GM12878 (cell line): Measurements from ENCODE around the gene HUNK. TPM values are rescaled to one million over a fixed set of nuclear protein-coding genes. Genes with fewer than 3 reads are reported as not detected.

Experiments
- ATAC-seq: fragments of 200-7000 bp; cut with Tn5 transposase; 3 replicates; pipeline ENCODE4 v1.9.1; 2020; ENCODE audit warnings: mild to moderate bottlenecking, moderate library complexity
- BruUV-seq: library from RNA; stranded (reverse); fragments of 400-500 nt; replicated peaks from 2 replicates; lab custom pipeline; 2021; lab: Mats Ljungman, UMichigan
- CTCF ChIA-PET: fragments of 300-600 bp; sonication (Branson Sonifier 250); formaldehyde crosslinking; extraction: SDS; loops from one replicate; lab custom pipeline; 2021; ENCODE audit warnings: inconsistent platforms; lab: Yijun Ruan, JAX
- POLR2A ChIA-PET: fragments of 350-600 bp; formaldehyde crosslinking; extraction: SDS; loops from one replicate; lab custom pipeline; 2021; ENCODE audit warnings: inconsistent platforms; lab: Charles Lee
- RAD21 ChIA-PET: fragments of 300-600 bp; sonication (Branson Sonifier 250); formaldehyde crosslinking; loops from one replicate; lab custom pipeline; 2023; ENCODE audit warnings: antibody characterized with exemption; ENCODE audit not compliant: unreplicated experiment; lab: Charles Lee
- SMC1A ChIA-PET: fragments of 300-600 bp; sonication (Branson Sonifier 250); formaldehyde crosslinking; loops from one replicate; lab custom pipeline; 2023; ENCODE audit not compliant: unreplicated experiment, uncharacterized antibody; lab: Charles Lee
- DNase-seq: peaks from one replicate; pipeline ENCODE4 v3.0.0-alpha.2; 2011; ENCODE audit warnings: low read depth, low spot score
- FAIRE-seq: peaks from 3 replicates; lab custom pipeline; 2011; peaks lifted over from hg19 to GRCh38; lab: Jason Lieb, UNC
- H2AFZ ChIP-seq: 2 replicates; pipeline ENCODE4 v1.6.0; 2011; ENCODE audit warnings: low read depth, low read length, control low read depth; ENCODE audit not compliant: control insufficient read depth
- H3K27ac ChIP-seq: 2 replicates; pipeline ENCODE4 v1.5.1; 2011; ENCODE audit warnings: control low read depth; ENCODE audit not compliant: control insufficient read depth, insufficient read depth
- H3K27me3 ChIP-seq, 2 experiments: replicated peaks in 1 of 2; 2 replicates each; pipeline versions ENCODE4 v1.6.0 to v1.6.1; 2011; ENCODE audit warnings: low read length in 1 of 2; ENCODE audit not compliant: control insufficient read depth in 2 of 2, insufficient read depth in 2 of 2
- H3K36me3 ChIP-seq, 2 experiments: 2 replicates each; pipeline ENCODE4 v1.5.1; 2011; ENCODE audit warnings: low read length in 1 of 2; ENCODE audit not compliant: control insufficient read depth in 2 of 2, insufficient read depth in 2 of 2
- H3K4me1 ChIP-seq: 2 replicates; pipeline ENCODE4 v1.6.1; 2011; ENCODE audit warnings: mild to moderate bottlenecking, low read length, moderate library complexity, mixed read lengths; ENCODE audit not compliant: control insufficient read depth, insufficient read depth
- H3K4me2 ChIP-seq: 2 replicates; pipeline ENCODE4 v1.6.0; 2011; ENCODE audit warnings: control low read depth; ENCODE audit not compliant: control insufficient read depth, insufficient read depth
- H3K4me3 ChIP-seq: fragments of 200-600 bp; sonication (generic); 2 replicates; pipeline ENCODE4 v1.5.1; 2016
- H3K79me2 ChIP-seq: 2 replicates; pipeline ENCODE4 v1.6.0; 2011; ENCODE audit warnings: low read length; ENCODE audit not compliant: control insufficient read depth, insufficient read depth
- H3K9ac ChIP-seq: 2 replicates; pipeline ENCODE4 v1.8.0; 2011; ENCODE audit warnings: low read length, control low read depth, mixed read lengths; ENCODE audit not compliant: control insufficient read depth, insufficient read depth
- H3K9me3 ChIP-seq: replicated peaks from 3 replicates; pipeline ENCODE4 v1.5.1; 2011; ENCODE audit warnings: mild to moderate bottlenecking, low read length; ENCODE audit not compliant: control insufficient read depth, insufficient read depth
- H4K20me1 ChIP-seq: 2 replicates; pipeline ENCODE4 v1.6.0; 2011; ENCODE audit not compliant: control insufficient read depth, insufficient read depth
- ATF3 ChIP-seq: IDR thresholded peaks from 2 replicates; pipeline ENCODE4 v1.6.1; 2011; ENCODE audit warnings: low read depth, mild to moderate bottlenecking, low read length, moderate library complexity, borderline replicate concordance; ENCODE audit errors: extremely low read depth
- CBX5 ChIP-seq: sonication (generic); IDR thresholded peaks from 2 replicates; pipeline ENCODE4 v1.6.1; 2016; ENCODE audit warnings: low read depth, moderate library complexity, mild to moderate bottlenecking, inconsistent platforms
- CHD4 ChIP-seq: fragments of 200-600 bp; sonication (generic); IDR thresholded peaks from 2 replicates; pipeline ENCODE4 v1.6.1; 2016; ENCODE audit warnings: mild to moderate bottlenecking
- E4F1 ChIP-seq: fragments of 450-650 bp; IDR thresholded peaks from 2 replicates; pipeline ENCODE4 v1.6.1; 2018; ENCODE audit warnings: borderline replicate concordance, mild to moderate bottlenecking; ENCODE audit not compliant: partially characterized antibody
- EED ChIP-seq: sonication (generic); IDR thresholded peaks from 2 replicates; pipeline ENCODE4 v1.6.1; 2016; ENCODE audit warnings: antibody characterized with exemption, low read depth
- GABPA ChIP-seq: IDR thresholded peaks from 2 replicates; pipeline ENCODE4 v1.6.1; 2014; ENCODE audit warnings: antibody characterized with exemption, low read depth, mild to moderate bottlenecking, inconsistent platforms
- IKZF2 ChIP-seq, 2 experiments: fragments of 450-650 bp; IDR thresholded peaks; 2 replicates each; pipeline ENCODE4 v1.6.1; 2017; ENCODE audit warnings: mild to moderate bottlenecking in 2 of 2, moderate library complexity in 2 of 2
- MLLT1 ChIP-seq: fragments of 450-650 bp; IDR thresholded peaks from 2 replicates; pipeline ENCODE4 v1.6.1; 2016; ENCODE audit warnings: mild to moderate bottlenecking
- MYB ChIP-seq: fragments of 150-350 bp; IDR thresholded peaks from 2 replicates; pipeline ENCODE4 v1.6.1; 2014; ENCODE audit warnings: mild to moderate bottlenecking, low read depth, low read length, borderline replicate concordance
- NR2C1 ChIP-seq: fragments of 450-650 bp; IDR thresholded peaks from 2 replicates; pipeline ENCODE4 v1.6.1; 2017; ENCODE audit warnings: antibody characterized with exemption, mild to moderate bottlenecking, moderate library complexity
- NRF1 ChIP-seq: conservative IDR thresholded peaks from 2 replicates; pipeline ENCODE4 v1.6.1; 2011; ENCODE audit warnings: mild to moderate bottlenecking, low read depth, low read length, improper control_type of control experiment
- PAX8 ChIP-seq: fragments of 450-650 bp; IDR thresholded peaks from 2 replicates; pipeline ENCODE4 v1.6.1; 2017; ENCODE audit warnings: mild to moderate bottlenecking, moderate library complexity
- RAD21 ChIP-seq: IDR thresholded peaks from 2 replicates; pipeline ENCODE4 v1.6.1; 2011; ENCODE audit warnings: mild to moderate bottlenecking, low read depth, low read length, moderate library complexity; ENCODE audit not compliant: insufficient read depth
- SMAD5 ChIP-seq: IDR thresholded peaks from 2 replicates; pipeline ENCODE4 v1.6.1; 2016; ENCODE audit warnings: antibody characterized with exemption, low read depth
- SMC3 ChIP-seq: IDR thresholded peaks from 2 replicates; pipeline ENCODE4 v1.6.1; 2011; ENCODE audit warnings: low read length, improper control_type of control experiment, borderline replicate concordance
- TBL1XR1 ChIP-seq: IDR thresholded peaks from 2 replicates; pipeline ENCODE4 v1.6.1; 2012; ENCODE audit warnings: low read depth, low read length, improper control_type of control experiment
- ZBTB40 ChIP-seq: fragments of 450-650 bp; IDR thresholded peaks from 2 replicates; pipeline ENCODE4 v1.6.1; 2016; ENCODE audit warnings: mild to moderate bottlenecking, moderate library complexity, borderline replicate concordance
- WGBS: methylation state at CpG from one replicate; pipeline ENCODE4 v1.1.6; 2016; ENCODE audit warnings: low lambda C conversion rate; ENCODE audit not compliant: insufficient replicate concordance, insufficient coverage; ENCODE audit errors: missing lambda C conversion rate; 5-methylcytosine and 5-hydroxymethylcytosine counted together
- in situ Hi-C: fragments of 300-500 bp; cut with MboI; formaldehyde crosslinking; loops from 9 replicates; pipeline ENCODE4 v1.14.3; 2018; ENCODE audit warnings: mixed read lengths
- intact Hi-C: fragments of 100-400 bp; cut with micrococcal nuclease; formaldehyde crosslinking; loops from one replicate; pipeline ENCODE4 v1.14.2; 2022; ENCODE audit not compliant: unreplicated experiment
- polyA plus RNA-seq, 11 experiments: library from polyadenylated mRNA; depleted of rRNA in 4 of 11; unstranded in 6 of 11; stranded (reverse) in 5 of 11; fragments of >200 nt; fragmentation: Nextera tagmentation in 4 of 11; fragmentation: Illumina TruSeq in 1 of 11; extraction: Ambion mirVana in 4 of 11; extraction: Trizol in 1 of 11; gene quantifications; 1 replicate in 1 of 11; 2 replicates in 10 of 11; pipeline versions ENCODE4 v1.2.1 to v1.2.3, GENCODE V29; 2011 to 2016; ENCODE audit warnings: inconsistent platforms in 2 of 11, missing spikeins in 2 of 11, low read depth in 1 of 11
- total RNA-seq, 4 experiments: library from RNA; depleted of rRNA in 3 of 4; stranded (reverse); fragments of >200 nt in 3 of 4; fragmentation: Illumina TruSeq in 1 of 4; extraction: Trizol in 1 of 4; gene quantifications; 2 replicates each; pipeline versions ENCODE4 v1.2.1 to v1.2.3, GENCODE V29; 2013 to 2021

The HUNK gene
- total and polyA plus RNA-seq, 10 of the 15 experiments (the other 5 are each of a cell fraction or from before 2014, with no cell fraction given) = under 0.01 to 0.14 (median 0.03) TPM; not detected in 7

GRCh38 chr21:31902438-31902837 lies 29.6 kb downstream of the HUNK start:
- ChIA-PET RAD21 (no interaction called here), CTCF (no interaction called here), POLR2A (no interaction called here), SMC1A (no interaction called here)
- Histone ChIP-seq H3K79me2 (no peaks in the 10 kb centered on the region), H3K9ac (no peak overlapping the region), H3K36me3 (no peaks in the 10 kb centered on the region), H3K4me1 (no peaks in the 10 kb centered on the region), H4K20me1 (no peaks in the 10 kb centered on the region), H2AFZ (no peak overlapping the region), H3K27me3 (no peaks in the 10 kb centered on the region), H3K4me2 (no peak overlapping the region), H3K27ac (no peak overlapping the region), H3K4me3 (no peak overlapping the region), H3K9me3 (no peaks in the 10 kb centered on the region)
- ATAC-seq (no peak), DNase-seq (no peak), FAIRE-seq (no peak)
- intact Hi-C loops (no loop called here), in situ Hi-C loops (no loop called here)
- no TSS peak for BruUV-seq
- 44% methylated on average over 6 of the region's 6 CpGs for WGBS
- TF ChIP-seq GABPA (no peak), E4F1 (no peak), NRF1 (no peak), ATF3 (no peak), PAX8 (no peak), TBL1XR1 (no peak), CHD4 (no peak), SMC3 (no peak), MLLT1 (no peak), ZBTB40 (no peak), MYB (no peak), SMAD5 (no peak), NR2C1 (no peak), EED (no peak), RAD21 (no peak), CBX5 (no peak), IKZF2 (IDR thresholded peaks at IDR 0.05) (no peak)
